Ovary (tissue), 9 donors: ENCODE measurements around the gene CALCB. TPM values are rescaled to one million over a fixed set of nuclear protein-coding genes. Genes with fewer than 3 reads are reported as not detected.

Experiments used
- DNase-seq, 5 donors: peaks; one replicate each; pipeline ENCODE4 v3.0.0-alpha.2; 2019 to 2020
- H3K27ac ChIP-seq, 2 donors: fragments of 200-600 bp; one replicate each; pipeline versions ENCODE4 v1.5.1 to v1.8.0; 2019 to 2022
- H3K27me3 ChIP-seq: fragments of 200-600 bp; one replicate; pipeline ENCODE4 v1.8.0; 2022
- H3K36me3 ChIP-seq: fragments of 200-600 bp; sonication (generic); one replicate; pipeline ENCODE4 v1.5.1; 2019
- H3K4me1 ChIP-seq: one replicate; pipeline ENCODE4 v1.8.1; 2013; ENCODE audit warnings: mild to moderate bottlenecking, moderate library complexity; ENCODE audit not compliant: insufficient read depth
- H3K4me3 ChIP-seq: fragments of 200-600 bp; sonication (generic); one replicate; pipeline ENCODE4 v1.5.1; 2017
- H3K9me3 ChIP-seq, 2 donors: fragments of 200-600 bp in 1 of 2; sonication (generic) in 1 of 2; one replicate each; pipeline versions ENCODE4 v1.5.1 to v1.8.1; 2013 to 2019; ENCODE audit warnings: mild to moderate bottlenecking in 1 of 2, moderate library complexity in 1 of 2
- EP300 ChIP-seq: sonication (generic); formaldehyde crosslinking; IDR thresholded peaks from one replicate; pipeline ENCODE4 v1.6.1; 2017; ENCODE audit warnings: antibody characterized with exemption
- POLR2A ChIP-seq: fragments of 450-650 bp; IDR thresholded peaks from one replicate; pipeline ENCODE4 v1.6.1; 2017; ENCODE audit warnings: antibody characterized with exemption, mild to moderate bottlenecking, moderate library complexity
- WGBS, 3 donors: extraction: QIAGEN DNeasy Blood & Tissue Kit in 1 of 3; methylation state at CpG; one replicate each; pipeline versions ENCODE4 v1.1.5 to v1.1.7; 2013 to 2017; 5-methylcytosine and 5-hydroxymethylcytosine counted together
- intact Hi-C, 4 donors: fragments of 100-400 bp; cut with DNase I; formaldehyde crosslinking; loops; one replicate each; pipeline versions ENCODE4 v1.11.0 to v1.15.1; 2022 to 2023
- polyA plus RNA-seq, 2 donors: library from polyadenylated mRNA; stranded (reverse); fragments of 200-250 nt in 1 of 2; fragments of 350-450 nt in 1 of 2; fragmentation: Illumina TruSeq in 1 of 2; extraction: RNeasy Lipid Tissue Mini Kit (QIAGEN cat#74804) in 1 of 2; gene quantifications; one replicate each; pipeline ENCODE4 v1.2.3, GENCODE V29; 2013 to 2014
- total RNA-seq, 7 donors: library from RNA; depleted of rRNA in 2 of 7; stranded (reverse); fragments of >200 nt in 2 of 7; fragmentation: NEBNext Ultra II Directional in 3 of 7; extraction: Animal tissue kit (Norgen Biotek cat#: 25700) in 3 of 7; gene quantifications; one replicate each; pipeline versions ENCODE4 v1.1.0 to v1.2.4, GENCODE V29; 2016 to 2023
- TF ChIP-seq, protein P1 (sequence below), 3 donors: fragments of 450-650 bp in 2 of 3; fragments of 200-600 bp in 1 of 3; IDR thresholded peaks; one replicate each; pipeline versions ENCODE4 v1.5.1 to v1.8.0; 2016 to 2022; ENCODE audit warnings: antibody characterized with exemption in 3 of 3, mild to moderate bottlenecking in 1 of 3
- donor health status: DM: no; HTN: no; CAD: no; lungs with moderate emphysema.
- donor health status: DM: no; HTN: no; CAD: no.
- donor health status: Bipolar disorder and iron deficiency.
- donor health status: DM: yes; HTN: yes; CAD: no.
- donor health status: DM: no; HTN: no; CAD: no.
- donor health status: DM: yes; HTN: yes; CAD: no.

CALCB gene
- total and polyA plus RNA-seq, 9 donors, result 0.02 to 0.23 (median 0.08) TPM; not detected in 6

DNA sequence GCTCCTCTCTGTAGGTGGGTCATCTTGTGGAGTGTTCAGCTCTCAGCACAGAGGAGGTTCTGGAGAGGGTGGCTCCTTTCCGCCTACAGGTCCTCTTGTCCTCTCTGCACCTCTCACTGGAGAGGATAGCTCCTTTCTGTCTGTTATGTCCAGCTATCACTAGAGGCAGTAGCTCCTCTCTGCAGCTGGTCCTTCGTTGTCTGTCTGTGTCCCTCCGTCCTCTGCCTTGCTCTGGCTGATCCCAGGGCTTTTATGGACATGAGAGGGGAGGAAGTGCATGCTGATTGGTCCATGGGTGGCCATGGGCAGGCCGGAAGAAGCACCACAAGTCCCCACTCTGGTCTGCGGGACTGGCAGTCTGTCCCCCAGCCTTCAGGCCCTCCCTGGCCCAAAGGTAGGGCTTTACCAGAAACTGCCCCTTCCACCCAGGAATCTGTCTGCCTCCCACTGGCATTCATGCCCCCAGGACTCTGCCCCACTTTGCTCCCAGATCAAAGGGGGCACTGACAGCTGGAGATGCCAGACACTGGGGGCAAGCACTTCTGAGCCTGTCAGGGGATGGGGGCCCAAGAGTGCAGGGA is 38.6 kb upstream of the CALCB start:
- H3K27ac ChIP-seq, result no peak overlapping the region
- H3K4me3 ChIP-seq, result no peak overlapping the region
- no peaks in the 10 kb centered on the region for H3K9me3 ChIP-seq
- no peaks in the 10 kb centered on the region for H3K27me3 ChIP-seq
- DNase-seq, result no peak
- intact Hi-C loops, result no loop called here
- no peaks in the 10 kb centered on the region for H3K36me3 ChIP-seq
- TF ChIP-seq POLR2A (no peak), EP300 (no peak)
- TF ChIP-seq, protein P1, sequence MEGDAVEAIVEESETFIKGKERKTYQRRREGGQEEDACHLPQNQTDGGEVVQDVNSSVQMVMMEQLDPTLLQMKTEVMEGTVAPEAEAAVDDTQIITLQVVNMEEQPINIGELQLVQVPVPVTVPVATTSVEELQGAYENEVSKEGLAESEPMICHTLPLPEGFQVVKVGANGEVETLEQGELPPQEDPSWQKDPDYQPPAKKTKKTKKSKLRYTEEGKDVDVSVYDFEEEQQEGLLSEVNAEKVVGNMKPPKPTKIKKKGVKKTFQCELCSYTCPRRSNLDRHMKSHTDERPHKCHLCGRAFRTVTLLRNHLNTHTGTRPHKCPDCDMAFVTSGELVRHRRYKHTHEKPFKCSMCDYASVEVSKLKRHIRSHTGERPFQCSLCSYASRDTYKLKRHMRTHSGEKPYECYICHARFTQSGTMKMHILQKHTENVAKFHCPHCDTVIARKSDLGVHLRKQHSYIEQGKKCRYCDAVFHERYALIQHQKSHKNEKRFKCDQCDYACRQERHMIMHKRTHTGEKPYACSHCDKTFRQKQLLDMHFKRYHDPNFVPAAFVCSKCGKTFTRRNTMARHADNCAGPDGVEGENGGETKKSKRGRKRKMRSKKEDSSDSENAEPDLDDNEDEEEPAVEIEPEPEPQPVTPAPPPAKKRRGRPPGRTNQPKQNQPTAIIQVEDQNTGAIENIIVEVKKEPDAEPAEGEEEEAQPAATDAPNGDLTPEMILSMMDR (IDR thresholded peaks at IDR 0.05), result no peak
- WGBS, 3 donors, result 63 to 66% (median 65%) methylated on average over 5 of the region's 5 CpGs
- no peaks in the 10 kb centered on the region for H3K4me1 ChIP-seq

DNA sequence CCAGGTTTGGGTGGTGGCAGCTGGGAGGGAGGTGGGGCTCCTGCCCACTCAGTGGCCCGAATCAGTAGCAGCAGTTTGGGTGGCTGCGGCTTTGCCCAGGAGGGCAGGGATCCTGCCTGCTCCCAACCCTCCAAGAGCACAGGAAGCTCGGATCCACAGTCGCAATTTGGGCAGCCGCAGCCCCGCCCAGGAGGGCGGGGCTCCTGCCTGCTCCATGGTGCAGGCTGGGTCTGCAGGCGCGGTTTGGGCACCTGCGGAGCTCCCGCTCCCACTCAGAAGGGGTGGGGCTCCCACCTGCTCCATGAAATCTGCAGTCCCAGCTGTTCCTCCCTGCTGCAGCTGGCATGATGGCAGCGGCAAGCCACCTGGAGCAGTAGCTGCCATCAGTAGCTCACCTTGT is 38.1 kb upstream of the CALCB start:
- 29 to 46% (median 40%) methylated on average over 11 to 12 of the region's 12 CpGs for WGBS, 3 donors
- Histone ChIP-seq H3K27me3 (no peaks in the 10 kb centered on the region), H3K36me3 (no peaks in the 10 kb centered on the region), H3K4me1 (no peaks in the 10 kb centered on the region), H3K4me3 (no peak overlapping the region), H3K9me3 (no peaks in the 10 kb centered on the region), H3K27ac (no peak overlapping the region)
- intact Hi-C loops, result no loop called here
- no peak for TF ChIP-seq POLR2A
- TF ChIP-seq, protein P1 (IDR thresholded peaks at IDR 0.05), result no peak
- no peak for TF ChIP-seq EP300
- DNase-seq, result no peak

DNA sequence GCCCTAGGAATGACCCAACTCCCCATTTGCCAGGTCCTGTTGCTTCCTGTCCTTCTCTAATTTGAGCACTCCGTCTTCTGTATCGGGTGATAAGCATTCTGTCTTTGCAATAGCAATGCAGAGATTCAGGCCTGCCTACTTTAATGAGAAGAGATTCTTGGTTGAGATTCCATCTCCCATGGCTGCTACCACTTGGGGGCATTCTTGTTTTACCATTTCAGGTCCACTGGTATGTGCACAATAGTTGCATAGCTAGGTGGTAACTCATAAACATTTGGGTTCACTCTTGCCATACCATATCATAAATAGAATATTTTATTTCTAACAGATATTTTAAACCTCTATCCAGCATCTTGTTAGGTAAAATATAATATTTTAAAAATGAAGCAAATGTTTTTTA is 34.4 kb upstream of the CALCB start:
- TF ChIP-seq POLR2A, result no peak
- TF ChIP-seq EP300, result no peak
- TF ChIP-seq, protein P1 (IDR thresholded peaks at IDR 0.05), result no peak
- H3K9me3 ChIP-seq, result no peaks in the 10 kb centered on the region
- intact Hi-C loops, result no loop called here
- no peak for DNase-seq
- no peak overlapping the region for H3K27ac ChIP-seq
- H3K4me1 ChIP-seq, result no peaks in the 10 kb centered on the region
- 70 to 89% (median 73%) methylated on average over 2 of the region's 2 CpGs for WGBS, 3 donors
- no peaks in the 10 kb centered on the region for H3K27me3 ChIP-seq
- no peak overlapping the region for H3K4me3 ChIP-seq
- no peaks in the 10 kb centered on the region for H3K36me3 ChIP-seq

DNA sequence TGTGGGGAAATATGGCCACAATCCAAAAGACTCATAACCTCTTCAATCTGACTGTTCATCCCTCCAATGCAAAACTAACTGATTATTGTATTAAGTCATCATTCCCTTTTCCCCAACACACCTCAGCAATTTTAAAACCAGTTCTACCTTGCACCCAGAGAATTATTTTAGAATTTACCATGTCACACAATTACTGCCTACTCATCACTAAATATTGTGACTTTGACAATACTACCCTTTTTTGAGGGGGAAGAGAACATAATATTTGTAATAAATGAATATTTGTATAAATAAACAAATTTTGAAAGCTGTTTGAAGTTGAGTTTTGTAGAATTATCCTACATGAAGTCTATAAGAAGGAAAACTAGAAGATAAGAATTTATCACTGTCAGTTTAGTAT is 28.2 kb upstream of the CALCB start:
- Histone ChIP-seq H3K27me3 (no peaks in the 10 kb centered on the region), H3K27ac (no peak overlapping the region), H3K4me3 (no peak overlapping the region), H3K4me1 (no peaks in the 10 kb centered on the region), H3K36me3 (no peaks in the 10 kb centered on the region), H3K9me3 (no peaks in the 10 kb centered on the region)
- TF ChIP-seq, protein P1 (IDR thresholded peaks at IDR 0.05), result no peak
- TF ChIP-seq POLR2A (no peak), EP300 (no peak)
- DNase-seq, result no peak
- intact Hi-C loops, result no loop called here
